Cortex of kidney (tissue), 1 donor: ENCODE measurements around the gene SUSD5.
"Not testable (repeated sequence)": the region's sequence is repeated elsewhere in the genome, so short reads cannot be mapped to it uniquely, and the experiment has no call there.

ENCODE experiments used
- DNase-seq: peaks from one replicate; lab custom pipeline; 2025; lab: John Stamatoyannopoulos, UW

Gene SUSD5

GRCh38 chr3:33194303-33194702 is 24.3 kb downstream of the SUSD5 start:
- DNase-seq: no peak

GRCh38 chr3:33187368-33187634 is 31.3 kb downstream of the SUSD5 start:
- DNase-seq: no peak

GRCh38 chr3:33186524-33187367 is 31.9 kb downstream of the SUSD5 start:
- DNase-seq: no peak

- no peak for DNase-seq
Observed at GRCh38 chr3:33184863-33185262, 33.7 kb downstream of the SUSD5 start.

GRCh38 chr3:33181641-33182040 is 37.0 kb downstream of the SUSD5 start:
- not testable (repeated sequence) for DNase-seq

GRCh38 chr3:33181229-33181628 is 37.4 kb downstream of the SUSD5 start:
- no peak for DNase-seq

GRCh38 chr3:33179132-33179531 is 39.5 kb downstream of the SUSD5 start:
- DNase-seq: no peak

- DNase-seq: no peak
Observed at GRCh38 chr3:33174711-33175414, 43.7 kb downstream of the SUSD5 start.

GRCh38 chr3:33174095-33174494 is 44.5 kb downstream of the SUSD5 start:
- DNase-seq: no peak

- DNase-seq: no peak
Observed at GRCh38 chr3:33173672-33174071, 44.9 kb downstream of the SUSD5 start.

GRCh38 chr3:33173103-33173502 is 45.5 kb downstream of the SUSD5 start:
- DNase-seq: no peak

- DNase-seq: no peak
Observed at GRCh38 chr3:33171580-33171979, 47.0 kb downstream of the SUSD5 start.

- DNase-seq: no peak
Observed at GRCh38 chr3:33170531-33170930, 48.1 kb downstream of the SUSD5 start.

- no peak for DNase-seq
Observed at GRCh38 chr3:33167716-33168336, 50.8 kb downstream of the SUSD5 start.

GRCh38 chr3:33167284-33167683 is 51.3 kb downstream of the SUSD5 start:
- no peak for DNase-seq

- DNase-seq: no peak
Observed at GRCh38 chr3:33166095-33166494, 52.5 kb downstream of the SUSD5 start.

- no peak for DNase-seq
Observed at GRCh38 chr3:33165372-33165771, 53.2 kb downstream of the SUSD5 start.

GRCh38 chr3:33162621-33163020 is 56.0 kb downstream of the SUSD5 start:
- DNase-seq: not testable (repeated sequence)

GRCh38 chr3:33159981-33160380 is 58.6 kb downstream of the SUSD5 start:
- DNase-seq: no peak

GRCh38 chr3:33159234-33159633 is 59.4 kb downstream of the SUSD5 start:
- no peak for DNase-seq

- DNase-seq: no peak
Observed at GRCh38 chr3:33155301-33155700, 63.3 kb downstream of the SUSD5 start.

GRCh38 chr3:33153782-33154181 is 64.8 kb downstream of the SUSD5 start:
- no peak for DNase-seq
